ENCODE results near the gene DCC. TPM values are rescaled to one million over a fixed set of nuclear protein-coding genes. Genes with fewer than 3 reads are reported as not detected.

Gene DCC
- polyA plus RNA-seq, 1 donor (not counting 4 experiments of a cell fraction or from before 2014, with no cell fraction given), result not detected

- Histone ChIP-seq H4K20me1 (ENCODE audit: control insufficient read depth, extremely low read depth, insufficient read depth, low read length) (no peaks in the 10 kb centered on the region), H3K27ac (ENCODE audit: control insufficient read depth, insufficient read depth, low read length) (no peak overlapping the region), H3K4me3 (ENCODE audit: control insufficient read depth in 2 of 3, extremely low read depth in 1 of 3, insufficient read depth in 2 of 3, low read depth in 1 of 3, low read length in 3 of 3) (no peak overlapping the region), H2AFZ (ENCODE audit: control insufficient read depth, low read length) (no peak overlapping the region), H3K9me3 (ENCODE audit: control insufficient read depth, low read depth, low read length) (no peaks in the 10 kb centered on the region), H3K4me2 (ENCODE audit: control insufficient read depth, extremely low read depth, insufficient read depth, low read depth, low read length) (no peak overlapping the region), H3K4me1 (ENCODE audit: control insufficient read depth, extremely low read depth, insufficient read depth, low read length) (no peaks in the 10 kb centered on the region), H3K27me3 (ENCODE audit: control insufficient read depth, extremely low read depth, insufficient read depth, low read length) (no peaks in the 10 kb centered on the region), H3K9ac (ENCODE audit: control insufficient read depth, extremely low read depth, insufficient read depth, low read length) (no peak overlapping the region), H3K36me3 (ENCODE audit: control insufficient read depth in 2 of 2, extremely low read depth in 1 of 2, insufficient read depth in 2 of 2, low read length in 2 of 2) (no peaks in the 10 kb centered on the region), H3K79me2 (ENCODE audit: control insufficient read depth, insufficient read depth, low read length) (no peaks in the 10 kb centered on the region), H3K9me1 (ENCODE audit: control insufficient read depth, extremely low read depth, insufficient read depth, low read length) (no peaks in the 10 kb centered on the region)
- no peak for FAIRE-seq
- no peak for DNase-seq (ENCODE audit: low read depth, low spot score)
- TF ChIP-seq EZH2 (IDR thresholded peaks at IDR 0.05; ENCODE audit: low read length), result no peak
- no peak for TF ChIP-seq CTCF (optimal IDR thresholded peaks at IDR 0.05 in 1 of 3, IDR thresholded peaks at IDR 0.05 in 1 of 3, conservative IDR thresholded peaks at IDR 0.05 in 1 of 3; ENCODE audit: extremely low read depth in 1 of 3, insufficient read depth in 2 of 3, low read length in 3 of 3)
- dilution Hi-C loops (cut with MboI; ENCODE audit: extremely low pct_ligation_motif_present, low sequenced_read_pairs), result no loop called here
Observed at GRCh38 chr18:52815651-52816050, 475.7 kb downstream of the DCC start.

- no peaks in the 10 kb centered on the region for H3K36me3 ChIP-seq (ENCODE audit: control insufficient read depth in 2 of 2, extremely low read depth in 1 of 2, insufficient read depth in 2 of 2, low read length in 2 of 2)
- dilution Hi-C loops (cut with MboI; ENCODE audit: extremely low pct_ligation_motif_present, low sequenced_read_pairs), result no loop called here
- FAIRE-seq (no peak), DNase-seq (ENCODE audit: low read depth, low spot score) (no peak)
- no peak overlapping the region for H3K9ac ChIP-seq (ENCODE audit: control insufficient read depth, extremely low read depth, insufficient read depth, low read length)
- no peaks in the 10 kb centered on the region for H3K9me3 ChIP-seq (ENCODE audit: control insufficient read depth, low read depth, low read length)
- no peaks in the 10 kb centered on the region for H3K4me1 ChIP-seq (ENCODE audit: control insufficient read depth, extremely low read depth, insufficient read depth, low read length)
- H3K4me2 ChIP-seq (ENCODE audit: control insufficient read depth, extremely low read depth, insufficient read depth, low read depth, low read length), result no peak overlapping the region
- no peak overlapping the region for H2AFZ ChIP-seq (ENCODE audit: control insufficient read depth, low read length)
- no peak overlapping the region for H3K27ac ChIP-seq (ENCODE audit: control insufficient read depth, insufficient read depth, low read length)
- no peaks in the 10 kb centered on the region for H3K79me2 ChIP-seq (ENCODE audit: control insufficient read depth, insufficient read depth, low read length)
- H3K4me3 ChIP-seq (ENCODE audit: control insufficient read depth in 2 of 3, extremely low read depth in 1 of 3, insufficient read depth in 2 of 3, low read depth in 1 of 3, low read length in 3 of 3), result no peak overlapping the region
- no peaks in the 10 kb centered on the region for H4K20me1 ChIP-seq (ENCODE audit: control insufficient read depth, extremely low read depth, insufficient read depth, low read length)
- no peaks in the 10 kb centered on the region for H3K9me1 ChIP-seq (ENCODE audit: control insufficient read depth, extremely low read depth, insufficient read depth, low read length)
- TF ChIP-seq EZH2 (IDR thresholded peaks at IDR 0.05; ENCODE audit: low read length) (no peak), CTCF (optimal IDR thresholded peaks at IDR 0.05 in 1 of 3, IDR thresholded peaks at IDR 0.05 in 1 of 3, conservative IDR thresholded peaks at IDR 0.05 in 1 of 3; ENCODE audit: extremely low read depth in 1 of 3, insufficient read depth in 2 of 3, low read length in 3 of 3) (no peak)
- H3K27me3 ChIP-seq (ENCODE audit: control insufficient read depth, extremely low read depth, insufficient read depth, low read length), result no peaks in the 10 kb centered on the region
Observed at GRCh38 chr18:52816121-52816520, 476.1 kb downstream of the DCC start.

Measured in keratinocyte (primary cell).